Mucosa of stomach (tissue), 1 donor: Measurements from ENCODE around the gene TERT.
"Not testable (repeated sequence)": the region's sequence is repeated elsewhere in the genome, so short reads cannot be mapped to it uniquely, and the experiment has no call there.

Experiments
- H3K27me3 ChIP-seq: one replicate; pipeline ENCODE4 v1.7.0; 2013; ENCODE audit warnings: mild to moderate bottlenecking, low read length; ENCODE audit not compliant: control insufficient read depth, insufficient read depth
- H3K36me3 ChIP-seq: one replicate; pipeline ENCODE4 v1.7.0; 2013; ENCODE audit warnings: low read length; ENCODE audit not compliant: control insufficient read depth, insufficient read depth
- H3K4me1 ChIP-seq: one replicate; pipeline ENCODE4 v1.7.0; 2013; ENCODE audit warnings: mild to moderate bottlenecking, low read length; ENCODE audit not compliant: control insufficient read depth, insufficient read depth
- H3K4me3 ChIP-seq: one replicate; pipeline ENCODE4 v1.7.0; 2013; ENCODE audit warnings: low read length
- H3K9ac ChIP-seq: one replicate; pipeline ENCODE4 v1.7.0; 2013; ENCODE audit warnings: mild to moderate bottlenecking, low read length, moderate library complexity
- H3K9me3 ChIP-seq: one replicate; pipeline ENCODE4 v1.7.0; 2013; ENCODE audit warnings: mild to moderate bottlenecking, low read length, moderate library complexity; ENCODE audit not compliant: control insufficient read depth
- donor health status: Pancreatic carcinoma.

The TERT gene

GRCh38 chr5:1295650-1296037, 776 bp upstream of the TERT start:
- Histone ChIP-seq H3K36me3 (no peaks in the 10 kb centered on the region), H3K27me3 (peaks cover 5% of the 10 kb centered on the region), H3K4me1 (peaks cover 8% of the 10 kb centered on the region), H3K4me3 (no peak overlapping the region), H3K9ac (no peak overlapping the region), H3K9me3 (no peaks in the 10 kb centered on the region)

GRCh38 chr5:1294206-1294834, 548 bp downstream of the TERT start:
- Histone ChIP-seq H3K9me3 (no peaks in the 10 kb centered on the region), H3K27me3 (peaks cover 5% of the 10 kb centered on the region), H3K9ac (no peak overlapping the region), H3K4me1 (peaks cover 8% of the 10 kb centered on the region), H3K36me3 (no peaks in the 10 kb centered on the region), H3K4me3 (no peak overlapping the region)

GRCh38 chr5:1293416-1294205, 1.3 kb downstream of the TERT start:
- peaks cover 8% of the 10 kb centered on the region for H3K4me1 ChIP-seq
- H3K4me3 ChIP-seq = no peak overlapping the region
- peaks cover 5% of the 10 kb centered on the region for H3K27me3 ChIP-seq
- no peaks in the 10 kb centered on the region for H3K36me3 ChIP-seq
- no peak overlapping the region for H3K9ac ChIP-seq
- no peaks in the 10 kb centered on the region for H3K9me3 ChIP-seq

GRCh38 chr5:1292846-1293415, 1.9 kb downstream of the TERT start:
- Histone ChIP-seq H3K9ac (no peak overlapping the region), H3K27me3 (peaks cover 5% of the 10 kb centered on the region), H3K4me1 (peaks cover 8% of the 10 kb centered on the region), H3K36me3 (no peaks in the 10 kb centered on the region), H3K9me3 (no peaks in the 10 kb centered on the region), H3K4me3 (no peak overlapping the region)

- Histone ChIP-seq H3K4me1 (peaks cover 8% of the 10 kb centered on the region), H3K36me3 (no peaks in the 10 kb centered on the region), H3K27me3 (peaks cover 5% of the 10 kb centered on the region), H3K4me3 (no peak overlapping the region), H3K9me3 (no peaks in the 10 kb centered on the region), H3K9ac (no peak overlapping the region)
Measured at GRCh38 chr5:1292139-1292538, 2.7 kb downstream of the TERT start.

- Histone ChIP-seq H3K9ac (no peak overlapping the region), H3K9me3 (no peaks in the 10 kb centered on the region), H3K4me1 (peaks cover 8% of the 10 kb centered on the region), H3K36me3 (no peaks in the 10 kb centered on the region), H3K4me3 (no peak overlapping the region), H3K27me3 (peaks cover 5% of the 10 kb centered on the region)
Measured at GRCh38 chr5:1291611-1292080, 3.2 kb downstream of the TERT start.

GRCh38 chr5:1290956-1291355, 3.9 kb downstream of the TERT start:
- H3K36me3 ChIP-seq, H3K9me3 ChIP-seq, H3K4me1 ChIP-seq, H3K4me3 ChIP-seq, H3K27me3 ChIP-seq, H3K9ac ChIP-seq: not testable (repeated sequence)

- H3K4me3 ChIP-seq, H3K36me3 ChIP-seq, H3K27me3 ChIP-seq, H3K9me3 ChIP-seq, H3K4me1 ChIP-seq, H3K9ac ChIP-seq: not testable (repeated sequence)
Measured at GRCh38 chr5:1289559-1289958, 5.3 kb downstream of the TERT start.

GRCh38 chr5:1288439-1289335, 6.2 kb downstream of the TERT start:
- peaks cover under 1% of the 10 kb centered on the region for H3K4me1 ChIP-seq
- H3K9me3 ChIP-seq = no peaks in the 10 kb centered on the region
- no peaks in the 10 kb centered on the region for H3K36me3 ChIP-seq
- H3K27me3 ChIP-seq = no peaks in the 10 kb centered on the region
- no peak overlapping the region for H3K9ac ChIP-seq
- no peak overlapping the region for H3K4me3 ChIP-seq

GRCh38 chr5:1285883-1286291, 9.0 kb downstream of the TERT start:
- Histone ChIP-seq H3K4me3 (no peak overlapping the region), H3K9me3 (no peaks in the 10 kb centered on the region), H3K9ac (no peak overlapping the region), H3K36me3 (no peaks in the 10 kb centered on the region), H3K27me3 (no peaks in the 10 kb centered on the region), H3K4me1 (no peaks in the 10 kb centered on the region)

- Histone ChIP-seq H3K9me3 (no peaks in the 10 kb centered on the region), H3K36me3 (no peaks in the 10 kb centered on the region), H3K27me3 (no peaks in the 10 kb centered on the region), H3K4me3 (no peak overlapping the region), H3K4me1 (no peaks in the 10 kb centered on the region), H3K9ac (no peak overlapping the region)
Measured at GRCh38 chr5:1285141-1285540, 9.7 kb downstream of the TERT start.
